ENCODE measurements around the gene ZNF831.

ZNF831 gene

DNA sequence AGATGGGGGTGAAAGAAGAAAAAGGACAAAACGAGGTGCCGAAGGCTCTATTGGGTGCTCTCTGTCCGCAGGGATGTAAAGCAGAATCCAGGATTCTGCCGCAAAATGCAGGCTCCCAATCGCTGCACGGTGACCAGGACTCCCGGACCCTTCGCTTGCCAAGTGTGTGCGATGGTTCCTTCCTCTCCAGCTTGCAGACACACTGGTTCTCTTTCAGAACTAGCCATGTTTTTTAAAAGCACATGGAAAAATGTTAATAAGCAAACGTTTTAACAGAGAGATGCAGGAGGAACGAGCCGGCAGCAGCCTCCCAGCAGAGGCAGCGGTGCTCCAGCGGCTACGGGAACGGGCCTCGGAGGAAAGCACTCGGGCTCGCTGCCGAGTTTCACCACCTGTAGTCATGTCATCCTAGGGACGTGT is 59.6 kb downstream of the ZNF831 start:
- no peak overlapping the region for H3K27ac ChIP-seq (ENCODE audit: low read length)
- peaks cover 14% of the 10 kb centered on the region; the same call in 1 of the 2 replicates for H3K4me1 ChIP-seq (ENCODE audit: insufficient read depth, low read length)
- H3K9ac ChIP-seq (ENCODE audit: low read depth, low read length), result peak overlapping the region; percentile 45; the same call in 1 of the 2 replicates
- H3K9me3 ChIP-seq (ENCODE audit: insufficient read depth, low read depth, low read length), result no peaks in the 10 kb centered on the region
- peaks cover 50% of the 10 kb centered on the region for H3K27me3 ChIP-seq (ENCODE audit: insufficient read depth, low read length)
- H3K36me3 ChIP-seq (ENCODE audit: insufficient read depth, low read depth, low read length), result no peaks in the 10 kb centered on the region
- peak overlapping the region; percentile 72 for H3K4me3 ChIP-seq (ENCODE audit: low read length)

- H3K9ac ChIP-seq (ENCODE audit: low read depth, low read length), result no peak overlapping the region
- no peaks in the 10 kb centered on the region for H3K36me3 ChIP-seq (ENCODE audit: insufficient read depth, low read depth, low read length)
- peaks cover 2% of the 10 kb centered on the region for H3K9me3 ChIP-seq (ENCODE audit: insufficient read depth, low read depth, low read length)
- H3K4me1 ChIP-seq (ENCODE audit: insufficient read depth, low read length), result peaks cover 14% of the 10 kb centered on the region; the same call in 1 of the 2 replicates
- no peak overlapping the region for H3K27ac ChIP-seq (ENCODE audit: low read length)
- no peak overlapping the region for H3K4me3 ChIP-seq (ENCODE audit: low read length)
- peaks cover 50% of the 10 kb centered on the region for H3K27me3 ChIP-seq (ENCODE audit: insufficient read depth, low read length)
These were observed 60.1 kb downstream of the ZNF831 start for GRCh38 chr20:59223750-59224149.

DNA sequence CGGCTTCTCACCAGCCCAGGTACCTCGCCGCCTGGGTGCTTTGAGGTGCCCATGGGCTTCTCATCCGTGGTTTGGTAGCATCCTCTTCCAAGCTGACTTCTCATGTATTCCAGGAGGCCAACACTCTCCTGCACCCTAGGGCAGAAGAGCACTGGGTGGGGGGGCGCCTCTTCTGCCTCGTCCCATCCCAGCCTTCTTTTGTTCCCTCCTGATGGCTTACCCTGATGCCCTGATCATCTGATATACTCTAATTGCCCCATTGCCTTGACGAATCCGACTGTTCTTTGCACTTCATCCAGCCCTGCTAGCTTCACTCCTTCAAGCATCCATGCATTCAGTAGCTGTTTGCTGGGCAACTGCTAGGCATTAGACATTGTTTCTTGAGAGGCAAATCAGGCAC is 60.6 kb downstream of the ZNF831 start:
- H3K36me3 ChIP-seq (ENCODE audit: insufficient read depth, low read depth, low read length), result no peaks in the 10 kb centered on the region
- H3K27ac ChIP-seq (ENCODE audit: low read length), result no peak overlapping the region
- peaks cover 14% of the 10 kb centered on the region; the same call in 1 of the 2 replicates for H3K4me1 ChIP-seq (ENCODE audit: insufficient read depth, low read length)
- H3K9ac ChIP-seq (ENCODE audit: low read depth, low read length), result no peak overlapping the region
- H3K9me3 ChIP-seq (ENCODE audit: insufficient read depth, low read depth, low read length), result peaks cover 3% of the 10 kb centered on the region
- no peak overlapping the region for H3K4me3 ChIP-seq (ENCODE audit: low read length)
- peaks cover 49% of the 10 kb centered on the region for H3K27me3 ChIP-seq (ENCODE audit: insufficient read depth, low read length)

GRCh38 chr20:59230385-59230784 is 66.8 kb downstream of the ZNF831 start:
- Histone ChIP-seq H3K9ac (ENCODE audit: low read depth, low read length) (no peak overlapping the region), H3K4me3 (ENCODE audit: low read length) (no peak overlapping the region), H3K4me1 (ENCODE audit: insufficient read depth, low read length) (no peaks in the 10 kb centered on the region), H3K36me3 (ENCODE audit: insufficient read depth, low read depth, low read length) (no peaks in the 10 kb centered on the region), H3K27me3 (ENCODE audit: insufficient read depth, low read length) (no peaks in the 10 kb centered on the region), H3K9me3 (ENCODE audit: insufficient read depth, low read depth, low read length) (peaks cover 3% of the 10 kb centered on the region), H3K27ac (ENCODE audit: low read length) (no peak overlapping the region)

- H3K36me3 ChIP-seq (ENCODE audit: insufficient read depth, low read depth, low read length), result no peaks in the 10 kb centered on the region
- H3K27ac ChIP-seq (ENCODE audit: low read length), result no peak overlapping the region
- no peaks in the 10 kb centered on the region for H3K4me1 ChIP-seq (ENCODE audit: insufficient read depth, low read length)
- no peaks in the 10 kb centered on the region for H3K27me3 ChIP-seq (ENCODE audit: insufficient read depth, low read length)
- no peak overlapping the region for H3K9ac ChIP-seq (ENCODE audit: low read depth, low read length)
- no peak overlapping the region for H3K4me3 ChIP-seq (ENCODE audit: low read length)
- peaks cover 3% of the 10 kb centered on the region for H3K9me3 ChIP-seq (ENCODE audit: insufficient read depth, low read depth, low read length)
These were observed 67.6 kb downstream of the ZNF831 start for GRCh38 chr20:59231124-59231804.

DNA sequence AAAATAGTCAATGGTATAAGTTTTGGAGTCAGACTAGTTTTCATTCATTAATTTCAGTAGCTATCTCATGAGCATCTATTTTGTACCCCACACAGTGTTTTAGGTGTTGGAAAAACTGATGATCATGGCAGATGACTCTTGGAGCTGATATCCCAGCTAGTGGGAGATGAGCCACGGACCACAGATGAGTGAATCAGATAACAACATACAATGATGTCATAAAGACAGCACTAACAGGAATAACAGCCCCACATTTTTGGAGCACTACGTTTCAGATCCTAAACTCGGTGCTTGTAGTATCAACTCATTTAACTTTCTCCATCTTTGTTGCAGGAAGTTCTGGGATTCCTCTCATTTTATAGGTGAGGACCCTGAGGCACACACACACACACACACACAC is 69.0 kb downstream of the ZNF831 start:
- Histone ChIP-seq H3K27me3 (ENCODE audit: insufficient read depth, low read length) (no peaks in the 10 kb centered on the region), H3K4me3 (ENCODE audit: low read length) (no peak overlapping the region), H3K9me3 (ENCODE audit: insufficient read depth, low read depth, low read length) (peaks cover 3% of the 10 kb centered on the region), H3K27ac (ENCODE audit: low read length) (no peak overlapping the region), H3K4me1 (ENCODE audit: insufficient read depth, low read length) (no peaks in the 10 kb centered on the region), H3K9ac (ENCODE audit: low read depth, low read length) (no peak overlapping the region), H3K36me3 (ENCODE audit: insufficient read depth, low read depth, low read length) (no peaks in the 10 kb centered on the region)

DNA sequence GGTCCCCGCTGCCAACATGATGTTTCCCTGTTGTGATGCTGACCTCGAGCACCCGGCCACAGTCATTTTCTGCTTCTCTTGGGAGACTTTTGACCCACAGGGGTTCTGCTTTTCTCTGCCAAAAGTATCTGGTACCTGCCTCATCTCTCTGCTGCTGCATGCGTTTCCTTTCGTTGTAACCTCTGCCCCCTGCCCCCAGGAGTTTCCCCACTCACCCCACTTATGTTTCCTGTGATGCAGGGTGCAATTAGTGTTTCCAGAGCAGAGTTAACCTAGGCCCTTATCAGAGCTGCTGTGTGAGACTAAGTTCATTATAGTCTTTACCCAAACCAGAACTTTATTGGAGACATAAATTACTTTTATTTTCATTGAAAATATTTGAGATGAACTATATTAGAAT is 71.6 kb downstream of the ZNF831 start:
- H3K27ac ChIP-seq (ENCODE audit: low read length), result no peak overlapping the region
- no peaks in the 10 kb centered on the region for H3K36me3 ChIP-seq (ENCODE audit: insufficient read depth, low read depth, low read length)
- no peak overlapping the region for H3K9ac ChIP-seq (ENCODE audit: low read depth, low read length)
- H3K9me3 ChIP-seq (ENCODE audit: insufficient read depth, low read depth, low read length), result no peaks in the 10 kb centered on the region
- no peak overlapping the region for H3K4me3 ChIP-seq (ENCODE audit: low read length)
- H3K4me1 ChIP-seq (ENCODE audit: insufficient read depth, low read length), result no peaks in the 10 kb centered on the region
- H3K27me3 ChIP-seq (ENCODE audit: insufficient read depth, low read length), result no peaks in the 10 kb centered on the region

GRCh38 chr20:59240006-59240405 is 76.4 kb downstream of the ZNF831 start:
- Histone ChIP-seq H3K9me3 (ENCODE audit: insufficient read depth, low read depth, low read length) (no peaks in the 10 kb centered on the region), H3K4me3 (ENCODE audit: low read length) (no peak overlapping the region), H3K27me3 (ENCODE audit: insufficient read depth, low read length) (no peaks in the 10 kb centered on the region), H3K4me1 (ENCODE audit: insufficient read depth, low read length) (peaks cover 3% of the 10 kb centered on the region; the same call in 1 of the 2 replicates), H3K27ac (ENCODE audit: low read length) (no peak overlapping the region), H3K9ac (ENCODE audit: low read depth, low read length) (no peak overlapping the region), H3K36me3 (ENCODE audit: insufficient read depth, low read depth, low read length) (no peaks in the 10 kb centered on the region)

DNA sequence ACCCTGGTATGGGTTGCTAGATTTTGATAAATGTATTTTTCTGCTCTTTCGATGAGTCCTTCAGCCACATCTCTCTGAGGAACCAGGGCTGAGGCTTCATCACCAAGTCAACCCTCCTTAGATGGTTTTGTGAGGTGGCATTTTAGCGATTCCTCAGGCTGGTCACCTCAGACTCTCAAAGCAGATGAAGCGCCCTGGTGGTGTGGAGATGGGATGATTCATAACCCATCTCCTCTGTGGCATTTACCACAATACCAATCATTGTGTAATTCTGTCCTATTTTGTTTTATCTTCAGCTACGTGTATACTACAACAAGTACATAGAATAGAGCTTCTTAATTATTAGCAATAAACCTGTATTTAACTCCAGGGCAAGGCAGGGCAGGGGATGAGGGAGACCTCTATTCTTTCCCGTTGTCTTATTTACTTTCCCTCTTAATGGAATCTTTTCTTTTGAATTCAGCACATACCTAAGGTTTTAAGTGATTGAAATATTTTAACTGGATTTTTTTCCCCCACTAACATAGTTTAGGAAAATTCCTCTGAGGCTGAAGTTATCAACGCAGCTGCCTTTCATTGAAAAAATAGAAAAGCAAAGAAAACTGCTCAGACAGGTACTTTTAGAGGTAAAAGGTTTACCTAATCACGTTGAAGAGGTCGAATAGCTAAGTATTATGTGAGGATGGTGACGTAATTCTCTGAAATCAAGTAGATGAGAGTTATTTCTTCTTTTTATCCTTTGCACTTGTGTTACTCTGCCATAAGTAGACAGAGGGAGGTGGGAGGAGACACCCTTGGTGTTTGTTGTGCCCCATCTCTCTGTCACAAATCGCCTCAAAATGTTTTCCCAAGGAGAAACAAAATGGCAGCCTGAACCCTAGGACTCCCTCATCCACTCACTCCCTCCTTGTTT is 79.3 kb downstream of the ZNF831 start:
- H3K9ac ChIP-seq (ENCODE audit: low read depth, low read length), result no peak overlapping the region
- H3K4me1 ChIP-seq (ENCODE audit: insufficient read depth, low read length), result peaks cover 3% of the 10 kb centered on the region; the same call in 1 of the 2 replicates
- no peaks in the 10 kb centered on the region for H3K36me3 ChIP-seq (ENCODE audit: insufficient read depth, low read depth, low read length)
- H3K9me3 ChIP-seq (ENCODE audit: insufficient read depth, low read depth, low read length), result no peaks in the 10 kb centered on the region
- H3K27ac ChIP-seq (ENCODE audit: low read length), result no peak overlapping the region
- no peaks in the 10 kb centered on the region for H3K27me3 ChIP-seq (ENCODE audit: insufficient read depth, low read length)
- no peak overlapping the region for H3K4me3 ChIP-seq (ENCODE audit: low read length)

- Histone ChIP-seq H3K4me3 (ENCODE audit: low read length) (no peak overlapping the region), H3K4me1 (ENCODE audit: insufficient read depth, low read length) (peaks cover 3% of the 10 kb centered on the region; the same call in 1 of the 2 replicates), H3K9me3 (ENCODE audit: insufficient read depth, low read depth, low read length) (no peaks in the 10 kb centered on the region), H3K27me3 (ENCODE audit: insufficient read depth, low read length) (no peaks in the 10 kb centered on the region), H3K9ac (ENCODE audit: low read depth, low read length) (no peak overlapping the region), H3K27ac (ENCODE audit: low read length) (no peak overlapping the region), H3K36me3 (ENCODE audit: insufficient read depth, low read depth, low read length) (no peaks in the 10 kb centered on the region)
These were observed 83.2 kb downstream of the ZNF831 start for GRCh38 chr20:59246691-59247400.

Data from iPS-20b (cell line).